WTC11 (cell line): ENCODE results near the gene MAGOHB. TPM values are rescaled to one million over a fixed set of nuclear protein-coding genes. Genes with fewer than 3 reads are reported as not detected.
"Not testable (repeated sequence)": the region's sequence is repeated elsewhere in the genome, so short reads cannot be mapped to it uniquely, and the experiment has no call there.

Experiments used
- ATAC-seq: fragments of 200-7000 bp; cut with Tn5 transposase; 2 replicates; pipeline ENCODE4 v1.10.0; 2021; ENCODE audit warnings: mild to moderate bottlenecking, moderate library complexity
- CTCF ChIA-PET: fragments of 300-600 bp; sonication (Branson Sonifier 250); formaldehyde crosslinking; loops from one replicate; lab custom pipeline; 2021; ENCODE audit warnings: antibody characterized with exemption; lab: Charles Lee
- POLR2A ChIA-PET: fragments of 350-600 bp; sonication (Branson Sonifier 250); formaldehyde crosslinking; loops from one replicate; lab custom pipeline; 2021; ENCODE audit warnings: antibody characterized with exemption; lab: Charles Lee
- DNase-seq: peaks from one replicate; pipeline ENCODE4 v3.0.0; 2021; ENCODE audit warnings: low spot score
- H3K27ac Mint-ChIP-seq: 2 replicates; pipeline ENCODE4 v1.8.0; 2021; ENCODE audit warnings: mixed read lengths
- H3K27me3 Mint-ChIP-seq: 2 replicates; pipeline ENCODE4 v1.8.0; 2021; ENCODE audit warnings: low read depth, mild to moderate bottlenecking, moderate library complexity, mixed read lengths
- H3K36me3 Mint-ChIP-seq: 2 replicates; pipeline ENCODE4 v1.8.0; 2021; ENCODE audit warnings: mixed read lengths
- H3K4me1 Mint-ChIP-seq: 2 replicates; pipeline ENCODE4 v1.8.0; 2022; ENCODE audit warnings: mixed read lengths
- H3K4me3 Mint-ChIP-seq: 2 replicates; pipeline ENCODE4 v1.8.0; 2021; ENCODE audit warnings: mild to moderate bottlenecking, moderate library complexity, mixed read lengths
- H3K9me3 Mint-ChIP-seq: 2 replicates; pipeline ENCODE4 v1.8.0; 2021; ENCODE audit warnings: mixed read lengths
- FOXK1 ChIP-seq: sonication (generic); formaldehyde crosslinking; IDR thresholded peaks from 2 replicates; pipeline ENCODE4 v1.8.0; 2022; ENCODE audit warnings: mild to moderate bottlenecking, moderate library complexity, missing genetic modification reagents
- FOXP1 ChIP-seq: sonication (generic); formaldehyde crosslinking; IDR thresholded peaks from 2 replicates; pipeline ENCODE4 v1.8.0; 2022; ENCODE audit warnings: missing genetic modification reagents, mild to moderate bottlenecking, moderate library complexity, borderline replicate concordance
- IRF2 ChIP-seq: sonication (generic); formaldehyde crosslinking; IDR thresholded peaks from 2 replicates; pipeline ENCODE4 v1.8.0; 2022; ENCODE audit warnings: low read depth, missing genetic modification reagents, borderline replicate concordance
- MXD4 ChIP-seq: fragments of 250-450 bp; sonication (Bioruptor Pico); IDR thresholded peaks from 2 replicates; pipeline ENCODE4 v1.8.0; 2021; ENCODE audit warnings: mild to moderate bottlenecking, moderate library complexity, borderline replicate concordance
- MYBL2 ChIP-seq: sonication (generic); formaldehyde crosslinking; IDR thresholded peaks from 2 replicates; pipeline ENCODE4 v1.8.1; 2023; ENCODE audit warnings: mild to moderate bottlenecking, moderate library complexity, missing genetic modification reagents
- SMAD3 ChIP-seq: sonication (generic); formaldehyde crosslinking; IDR thresholded peaks from 2 replicates; pipeline ENCODE4 v1.8.0; 2022; ENCODE audit warnings: missing genetic modification reagents, mild to moderate bottlenecking, borderline replicate concordance
- TEAD4 ChIP-seq: sonication (generic); formaldehyde crosslinking; IDR thresholded peaks from 2 replicates; pipeline ENCODE4 v1.8.0; 2022; ENCODE audit warnings: mild to moderate bottlenecking, missing genetic modification reagents
- TP53 ChIP-seq: sonication (generic); formaldehyde crosslinking; IDR thresholded peaks from 2 replicates; pipeline ENCODE4 v1.8.1; 2023; ENCODE audit warnings: mild to moderate bottlenecking, missing genetic modification reagents
- ZBTB21 ChIP-seq: sonication (generic); formaldehyde crosslinking; IDR thresholded peaks from 2 replicates; pipeline ENCODE4 v1.8.1; 2023; ENCODE audit warnings: mild to moderate bottlenecking, missing genetic modification reagents, borderline replicate concordance
- ZNF671 ChIP-seq: fragments of 250-450 bp; sonication (Bioruptor Pico); IDR thresholded peaks from 2 replicates; pipeline ENCODE4 v1.8.0; 2021; ENCODE audit warnings: mild to moderate bottlenecking
- total RNA-seq: library from RNA; stranded (reverse); gene quantifications from 3 replicates; pipeline ENCODE4 v1.2.3, GENCODE V29; 2021
- TF ChIP-seq, protein P1 (sequence below): sonication (generic); formaldehyde crosslinking; IDR thresholded peaks from 2 replicates; pipeline ENCODE4 v1.8.1; 2023; ENCODE audit warnings: mild to moderate bottlenecking, missing genetic modification reagents, borderline replicate concordance
- TF ChIP-seq, protein P2 (sequence below): sonication (generic); formaldehyde crosslinking; IDR thresholded peaks from 2 replicates; pipeline ENCODE4 v1.8.1; 2023; ENCODE audit warnings: mild to moderate bottlenecking, missing genetic modification reagents
- TF ChIP-seq, protein P3 (sequence below): sonication (generic); formaldehyde crosslinking; IDR thresholded peaks from 2 replicates; pipeline ENCODE4 v1.8.0; 2022; ENCODE audit warnings: mild to moderate bottlenecking, missing genetic modification reagents
- TF ChIP-seq, protein P4 (sequence below): sonication (generic); formaldehyde crosslinking; IDR thresholded peaks from 2 replicates; pipeline ENCODE4 v1.8.0; 2023; ENCODE audit warnings: missing genetic modification reagents
- TF ChIP-seq, protein P5 (sequence below): fragments of 250-450 bp; sonication (Bioruptor Pico); IDR thresholded peaks from 2 replicates; pipeline ENCODE4 v1.9.0; 2021; ENCODE audit warnings: mild to moderate bottlenecking
- TF ChIP-seq, protein P6 (sequence below): fragments of 250-450 bp; sonication (Bioruptor Pico); IDR thresholded peaks from 2 replicates; pipeline ENCODE4 v1.9.0; 2021; ENCODE audit warnings: mild to moderate bottlenecking
- TF ChIP-seq, protein P7 (sequence below): sonication (generic); formaldehyde crosslinking; IDR thresholded peaks from 2 replicates; pipeline ENCODE4 v1.8.1; 2022; ENCODE audit warnings: missing genetic modification reagents, borderline replicate concordance
- TF ChIP-seq, protein P8 (sequence below): sonication (generic); formaldehyde crosslinking; IDR thresholded peaks from 2 replicates; pipeline ENCODE4 v1.8.1; 2023; ENCODE audit warnings: mild to moderate bottlenecking, missing genetic modification reagents

MAGOHB gene
- total RNA-seq, 1 experiment from 2014 or later = 36.1 TPM

DNA sequence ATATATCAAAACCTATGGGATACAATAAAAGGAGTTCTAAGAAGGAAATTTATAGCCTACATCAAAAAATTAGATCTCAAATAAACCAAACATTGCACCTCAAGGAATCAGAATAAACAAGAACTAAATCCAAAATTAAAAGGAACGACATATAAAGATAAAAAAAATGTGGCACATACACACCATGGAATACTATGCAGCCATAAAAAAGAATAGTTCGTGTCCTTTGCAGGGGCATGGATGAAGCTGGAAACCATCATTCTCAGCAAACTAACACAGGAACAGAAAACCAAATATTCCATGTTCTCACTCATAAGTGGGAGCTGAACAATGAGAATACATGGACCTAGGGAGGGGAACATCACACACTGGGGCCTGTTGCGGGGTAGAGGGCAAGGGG, 31.3 kb downstream of the MAGOHB start:
- Mint-ChIP-seq H3K36me3 (peaks cover 36% of the 10 kb centered on the region), H3K9me3 (peaks cover 35% of the 10 kb centered on the region)
- H3K27me3 Mint-ChIP-seq, H3K4me1 Mint-ChIP-seq, DNase-seq, CTCF ChIA-PET, H3K4me3 Mint-ChIP-seq, POLR2A ChIA-PET, ATAC-seq, H3K27ac Mint-ChIP-seq: not testable (repeated sequence)

DNA sequence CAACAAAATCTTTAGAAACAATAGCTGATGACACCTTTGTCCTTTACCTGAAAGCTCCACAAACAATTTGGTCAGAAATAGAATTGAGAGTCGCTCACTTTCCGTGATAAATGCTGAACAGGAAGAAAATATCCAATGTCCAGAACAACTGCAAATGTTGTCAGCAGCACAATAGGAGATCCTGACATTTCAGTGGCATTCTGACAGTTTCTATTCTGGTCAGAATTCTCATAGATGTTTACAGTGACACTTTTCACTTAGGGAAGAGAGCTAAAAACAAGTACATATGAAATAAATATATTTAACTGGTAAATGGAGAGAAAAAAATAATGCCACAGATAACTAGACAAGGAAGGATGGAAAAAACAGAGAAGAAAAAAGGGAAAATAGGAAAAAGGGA, 39.1 kb downstream of the MAGOHB start:
- ChIA-PET POLR2A (no interaction called here), CTCF (no interaction called here)
- H3K4me1 Mint-ChIP-seq = peaks cover 40% of the 10 kb centered on the region
- H3K27ac Mint-ChIP-seq = no peak overlapping the region
- H3K27me3 Mint-ChIP-seq = no peaks in the 10 kb centered on the region
- ATAC-seq (no peak), DNase-seq (no peak)
- TF ChIP-seq, protein P1, sequence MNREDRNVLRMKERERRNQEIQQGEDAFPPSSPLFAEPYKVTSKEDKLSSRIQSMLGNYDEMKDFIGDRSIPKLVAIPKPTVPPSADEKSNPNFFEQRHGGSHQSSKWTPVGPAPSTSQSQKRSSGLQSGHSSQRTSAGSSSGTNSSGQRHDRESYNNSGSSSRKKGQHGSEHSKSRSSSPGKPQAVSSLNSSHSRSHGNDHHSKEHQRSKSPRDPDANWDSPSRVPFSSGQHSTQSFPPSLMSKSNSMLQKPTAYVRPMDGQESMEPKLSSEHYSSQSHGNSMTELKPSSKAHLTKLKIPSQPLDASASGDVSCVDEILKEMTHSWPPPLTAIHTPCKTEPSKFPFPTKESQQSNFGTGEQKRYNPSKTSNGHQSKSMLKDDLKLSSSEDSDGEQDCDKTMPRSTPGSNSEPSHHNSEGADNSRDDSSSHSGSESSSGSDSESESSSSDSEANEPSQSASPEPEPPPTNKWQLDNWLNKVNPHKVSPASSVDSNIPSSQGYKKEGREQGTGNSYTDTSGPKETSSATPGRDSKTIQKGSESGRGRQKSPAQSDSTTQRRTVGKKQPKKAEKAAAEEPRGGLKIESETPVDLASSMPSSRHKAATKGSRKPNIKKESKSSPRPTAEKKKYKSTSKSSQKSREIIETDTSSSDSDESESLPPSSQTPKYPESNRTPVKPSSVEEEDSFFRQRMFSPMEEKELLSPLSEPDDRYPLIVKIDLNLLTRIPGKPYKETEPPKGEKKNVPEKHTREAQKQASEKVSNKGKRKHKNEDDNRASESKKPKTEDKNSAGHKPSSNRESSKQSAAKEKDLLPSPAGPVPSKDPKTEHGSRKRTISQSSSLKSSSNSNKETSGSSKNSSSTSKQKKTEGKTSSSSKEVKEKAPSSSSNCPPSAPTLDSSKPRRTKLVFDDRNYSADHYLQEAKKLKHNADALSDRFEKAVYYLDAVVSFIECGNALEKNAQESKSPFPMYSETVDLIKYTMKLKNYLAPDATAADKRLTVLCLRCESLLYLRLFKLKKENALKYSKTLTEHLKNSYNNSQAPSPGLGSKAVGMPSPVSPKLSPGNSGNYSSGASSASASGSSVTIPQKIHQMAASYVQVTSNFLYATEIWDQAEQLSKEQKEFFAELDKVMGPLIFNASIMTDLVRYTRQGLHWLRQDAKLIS (CRISPR knock-in tag) = no peak
- TF ChIP-seq, protein P2, sequence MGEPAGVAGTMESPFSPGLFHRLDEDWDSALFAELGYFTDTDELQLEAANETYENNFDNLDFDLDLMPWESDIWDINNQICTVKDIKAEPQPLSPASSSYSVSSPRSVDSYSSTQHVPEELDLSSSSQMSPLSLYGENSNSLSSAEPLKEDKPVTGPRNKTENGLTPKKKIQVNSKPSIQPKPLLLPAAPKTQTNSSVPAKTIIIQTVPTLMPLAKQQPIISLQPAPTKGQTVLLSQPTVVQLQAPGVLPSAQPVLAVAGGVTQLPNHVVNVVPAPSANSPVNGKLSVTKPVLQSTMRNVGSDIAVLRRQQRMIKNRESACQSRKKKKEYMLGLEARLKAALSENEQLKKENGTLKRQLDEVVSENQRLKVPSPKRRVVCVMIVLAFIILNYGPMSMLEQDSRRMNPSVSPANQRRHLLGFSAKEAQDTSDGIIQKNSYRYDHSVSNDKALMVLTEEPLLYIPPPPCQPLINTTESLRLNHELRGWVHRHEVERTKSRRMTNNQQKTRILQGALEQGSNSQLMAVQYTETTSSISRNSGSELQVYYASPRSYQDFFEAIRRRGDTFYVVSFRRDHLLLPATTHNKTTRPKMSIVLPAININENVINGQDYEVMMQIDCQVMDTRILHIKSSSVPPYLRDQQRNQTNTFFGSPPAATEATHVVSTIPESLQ = no peak
- TF ChIP-seq FOXK1 (CRISPR knock-in tag) (no peak), IRF2 (CRISPR knock-in tag) (no peak), MYBL2 (CRISPR knock-in tag) (no peak), TP53 (CRISPR knock-in tag) (no peak), FOXP1 (CRISPR knock-in tag) (no peak), MXD4 (CRISPR knock-in tag) (no peak), SMAD3 (CRISPR knock-in tag) (no peak), ZNF671 (CRISPR knock-in tag) (no peak), ZBTB21 (CRISPR knock-in tag) (no peak), TEAD4 (CRISPR knock-in tag) (no peak)
- TF ChIP-seq, protein P3, sequence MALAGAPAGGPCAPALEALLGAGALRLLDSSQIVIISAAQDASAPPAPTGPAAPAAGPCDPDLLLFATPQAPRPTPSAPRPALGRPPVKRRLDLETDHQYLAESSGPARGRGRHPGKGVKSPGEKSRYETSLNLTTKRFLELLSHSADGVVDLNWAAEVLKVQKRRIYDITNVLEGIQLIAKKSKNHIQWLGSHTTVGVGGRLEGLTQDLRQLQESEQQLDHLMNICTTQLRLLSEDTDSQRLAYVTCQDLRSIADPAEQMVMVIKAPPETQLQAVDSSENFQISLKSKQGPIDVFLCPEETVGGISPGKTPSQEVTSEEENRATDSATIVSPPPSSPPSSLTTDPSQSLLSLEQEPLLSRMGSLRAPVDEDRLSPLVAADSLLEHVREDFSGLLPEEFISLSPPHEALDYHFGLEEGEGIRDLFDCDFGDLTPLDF = no peak
- TF ChIP-seq, protein P4, sequence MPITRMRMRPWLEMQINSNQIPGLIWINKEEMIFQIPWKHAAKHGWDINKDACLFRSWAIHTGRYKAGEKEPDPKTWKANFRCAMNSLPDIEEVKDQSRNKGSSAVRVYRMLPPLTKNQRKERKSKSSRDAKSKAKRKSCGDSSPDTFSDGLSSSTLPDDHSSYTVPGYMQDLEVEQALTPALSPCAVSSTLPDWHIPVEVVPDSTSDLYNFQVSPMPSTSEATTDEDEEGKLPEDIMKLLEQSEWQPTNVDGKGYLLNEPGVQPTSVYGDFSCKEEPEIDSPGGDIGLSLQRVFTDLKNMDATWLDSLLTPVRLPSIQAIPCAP (CRISPR knock-in tag) = no peak
- TF ChIP-seq, protein P5, sequence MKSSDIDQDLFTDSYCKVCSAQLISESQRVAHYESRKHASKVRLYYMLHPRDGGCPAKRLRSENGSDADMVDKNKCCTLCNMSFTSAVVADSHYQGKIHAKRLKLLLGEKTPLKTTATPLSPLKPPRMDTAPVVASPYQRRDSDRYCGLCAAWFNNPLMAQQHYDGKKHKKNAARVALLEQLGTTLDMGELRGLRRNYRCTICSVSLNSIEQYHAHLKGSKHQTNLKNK (CRISPR knock-in tag) = no peak
- TF ChIP-seq, protein P6, sequence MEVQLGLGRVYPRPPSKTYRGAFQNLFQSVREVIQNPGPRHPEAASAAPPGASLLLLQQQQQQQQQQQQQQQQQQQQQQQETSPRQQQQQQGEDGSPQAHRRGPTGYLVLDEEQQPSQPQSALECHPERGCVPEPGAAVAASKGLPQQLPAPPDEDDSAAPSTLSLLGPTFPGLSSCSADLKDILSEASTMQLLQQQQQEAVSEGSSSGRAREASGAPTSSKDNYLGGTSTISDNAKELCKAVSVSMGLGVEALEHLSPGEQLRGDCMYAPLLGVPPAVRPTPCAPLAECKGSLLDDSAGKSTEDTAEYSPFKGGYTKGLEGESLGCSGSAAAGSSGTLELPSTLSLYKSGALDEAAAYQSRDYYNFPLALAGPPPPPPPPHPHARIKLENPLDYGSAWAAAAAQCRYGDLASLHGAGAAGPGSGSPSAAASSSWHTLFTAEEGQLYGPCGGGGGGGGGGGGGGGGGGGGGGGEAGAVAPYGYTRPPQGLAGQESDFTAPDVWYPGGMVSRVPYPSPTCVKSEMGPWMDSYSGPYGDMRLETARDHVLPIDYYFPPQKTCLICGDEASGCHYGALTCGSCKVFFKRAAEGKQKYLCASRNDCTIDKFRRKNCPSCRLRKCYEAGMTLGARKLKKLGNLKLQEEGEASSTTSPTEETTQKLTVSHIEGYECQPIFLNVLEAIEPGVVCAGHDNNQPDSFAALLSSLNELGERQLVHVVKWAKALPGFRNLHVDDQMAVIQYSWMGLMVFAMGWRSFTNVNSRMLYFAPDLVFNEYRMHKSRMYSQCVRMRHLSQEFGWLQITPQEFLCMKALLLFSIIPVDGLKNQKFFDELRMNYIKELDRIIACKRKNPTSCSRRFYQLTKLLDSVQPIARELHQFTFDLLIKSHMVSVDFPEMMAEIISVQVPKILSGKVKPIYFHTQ = no peak
- TF ChIP-seq, protein P7, sequence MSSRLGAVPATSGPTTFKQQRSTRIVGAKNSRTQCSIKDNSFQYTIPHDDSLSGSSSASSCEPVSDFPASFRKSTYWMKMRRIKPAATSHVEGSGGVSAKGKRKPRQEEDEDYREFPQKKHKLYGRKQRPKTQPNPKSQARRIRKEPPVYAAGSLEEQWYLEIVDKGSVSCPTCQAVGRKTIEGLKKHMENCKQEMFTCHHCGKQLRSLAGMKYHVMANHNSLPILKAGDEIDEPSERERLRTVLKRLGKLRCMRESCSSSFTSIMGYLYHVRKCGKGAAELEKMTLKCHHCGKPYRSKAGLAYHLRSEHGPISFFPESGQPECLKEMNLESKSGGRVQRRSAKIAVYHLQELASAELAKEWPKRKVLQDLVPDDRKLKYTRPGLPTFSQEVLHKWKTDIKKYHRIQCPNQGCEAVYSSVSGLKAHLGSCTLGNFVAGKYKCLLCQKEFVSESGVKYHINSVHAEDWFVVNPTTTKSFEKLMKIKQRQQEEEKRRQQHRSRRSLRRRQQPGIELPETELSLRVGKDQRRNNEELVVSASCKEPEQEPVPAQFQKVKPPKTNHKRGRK (CRISPR knock-in tag) = no peak
- TF ChIP-seq, protein P8, sequence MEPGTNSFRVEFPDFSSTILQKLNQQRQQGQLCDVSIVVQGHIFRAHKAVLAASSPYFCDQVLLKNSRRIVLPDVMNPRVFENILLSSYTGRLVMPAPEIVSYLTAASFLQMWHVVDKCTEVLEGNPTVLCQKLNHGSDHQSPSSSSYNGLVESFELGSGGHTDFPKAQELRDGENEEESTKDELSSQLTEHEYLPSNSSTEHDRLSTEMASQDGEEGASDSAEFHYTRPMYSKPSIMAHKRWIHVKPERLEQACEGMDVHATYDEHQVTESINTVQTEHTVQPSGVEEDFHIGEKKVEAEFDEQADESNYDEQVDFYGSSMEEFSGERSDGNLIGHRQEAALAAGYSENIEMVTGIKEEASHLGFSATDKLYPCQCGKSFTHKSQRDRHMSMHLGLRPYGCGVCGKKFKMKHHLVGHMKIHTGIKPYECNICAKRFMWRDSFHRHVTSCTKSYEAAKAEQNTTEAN = no peak
- peaks cover 29% of the 10 kb centered on the region for H3K9me3 Mint-ChIP-seq
- H3K36me3 Mint-ChIP-seq = peaks cover 24% of the 10 kb centered on the region
- no peak overlapping the region for H3K4me3 Mint-ChIP-seq

DNA sequence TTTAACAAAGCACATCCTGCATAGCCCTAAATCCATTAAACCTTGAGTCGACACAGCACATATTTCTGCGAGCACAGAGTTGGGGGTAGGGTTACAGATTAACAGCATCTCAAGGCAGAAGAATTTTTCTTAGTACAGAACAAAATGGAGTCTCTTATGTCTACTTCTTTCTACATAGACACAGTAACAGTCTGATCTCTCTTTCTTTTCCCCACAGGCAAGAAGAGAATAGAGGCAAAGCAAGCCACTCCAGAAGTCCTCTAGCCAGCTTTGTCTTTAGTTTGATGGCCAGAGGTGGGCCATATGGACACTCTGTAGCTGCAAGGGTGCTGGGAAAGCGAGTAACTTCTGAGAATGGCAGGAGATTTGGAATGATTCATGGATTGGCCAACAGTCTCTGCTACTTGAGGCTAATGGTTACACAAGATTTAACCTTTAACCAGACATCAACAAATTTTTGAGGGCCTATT, 41.4 kb downstream of the MAGOHB start:
- POLR2A ChIA-PET, H3K27me3 Mint-ChIP-seq, CTCF ChIA-PET, ATAC-seq, H3K4me3 Mint-ChIP-seq, DNase-seq: not testable (repeated sequence)
- Mint-ChIP-seq H3K4me1 (peaks cover 34% of the 10 kb centered on the region), H3K9me3 (peaks cover 29% of the 10 kb centered on the region), H3K27ac (0 out of 2 replicates have a peak overlapping the region, but pooled peaks have one; percentile 52), H3K36me3 (peaks cover 24% of the 10 kb centered on the region)
